GM19238 (cell line): ENCODE data around the gene GRM8.
A peak's percentile ranks its signal among the peaks of the same experiment; 100 is the strongest.

Source experiments
- DNase-seq: peaks from one replicate; pipeline ENCODE4 v3.0.0; 2011; ENCODE audit warnings: low spot score; ENCODE audit not compliant: insufficient read length

GRM8 gene

GRCh38 chr7:127252778-127253280 is at the start of gene GRM8:
Gene GRM8 (minus strand): TSS chr7:127252941.
- no peak for DNase-seq

GRCh38 chr7:127290801-127291361 is 38.1 kb upstream of the GRM8 start:
- DNase-seq = no peak

GRCh38 chr7:127290116-127290655 is 37.4 kb upstream of the GRM8 start:
- no peak for DNase-seq

GRCh38 chr7:127287133-127287532 is 34.4 kb upstream of the GRM8 start:
- DNase-seq = no peak

GRCh38 chr7:127270093-127270492 is 17.4 kb upstream of the GRM8 start:
- DNase-seq = no peak

GRCh38 chr7:127266047-127266446 is 13.3 kb upstream of the GRM8 start:
- DNase-seq = no peak

- no peak for DNase-seq
Measured at GRCh38 chr7:127264219-127264618, 11.5 kb upstream of the GRM8 start.

GRCh38 chr7:127258111-127258510 is 5.4 kb upstream of the GRM8 start:
- DNase-seq = no peak

GRCh38 chr7:127257086-127257485 is 4.3 kb upstream of the GRM8 start:
- DNase-seq = no peak

GRCh38 chr7:127256041-127256725 is 3.4 kb upstream of the GRM8 start:
- DNase-seq = no peak

GRCh38 chr7:127254163-127254684 is 1.5 kb upstream of the GRM8 start:
- DNase-seq = no peak

- DNase-seq = peak; percentile 58
Measured at GRCh38 chr7:127253281-127254162, 781 bp upstream of the GRM8 start.

- no peak for DNase-seq
Measured at GRCh38 chr7:127252377-127252713, 396 bp downstream of the GRM8 start.

- no peak for DNase-seq
Measured at GRCh38 chr7:127251465-127252376, 1.0 kb downstream of the GRM8 start.

- DNase-seq = no peak
Measured at GRCh38 chr7:127251036-127251464, 1.7 kb downstream of the GRM8 start.

GRCh38 chr7:127250312-127251035 is 2.3 kb downstream of the GRM8 start:
- DNase-seq = no peak

GRCh38 chr7:127245607-127246006 is 7.1 kb downstream of the GRM8 start:
- DNase-seq = no peak

GRCh38 chr7:127245002-127245401 is 7.7 kb downstream of the GRM8 start:
- DNase-seq = no peak

- no peak for DNase-seq
Measured at GRCh38 chr7:127239814-127240213, 12.9 kb downstream of the GRM8 start.

- DNase-seq = no peak
Measured at GRCh38 chr7:127233630-127234029, 19.1 kb downstream of the GRM8 start.
